ENCODE measurements around the gene SEMA5A.
A peak's percentile ranks its signal among the peaks of the same experiment; 100 is the strongest.

Gene SEMA5A

DNA sequence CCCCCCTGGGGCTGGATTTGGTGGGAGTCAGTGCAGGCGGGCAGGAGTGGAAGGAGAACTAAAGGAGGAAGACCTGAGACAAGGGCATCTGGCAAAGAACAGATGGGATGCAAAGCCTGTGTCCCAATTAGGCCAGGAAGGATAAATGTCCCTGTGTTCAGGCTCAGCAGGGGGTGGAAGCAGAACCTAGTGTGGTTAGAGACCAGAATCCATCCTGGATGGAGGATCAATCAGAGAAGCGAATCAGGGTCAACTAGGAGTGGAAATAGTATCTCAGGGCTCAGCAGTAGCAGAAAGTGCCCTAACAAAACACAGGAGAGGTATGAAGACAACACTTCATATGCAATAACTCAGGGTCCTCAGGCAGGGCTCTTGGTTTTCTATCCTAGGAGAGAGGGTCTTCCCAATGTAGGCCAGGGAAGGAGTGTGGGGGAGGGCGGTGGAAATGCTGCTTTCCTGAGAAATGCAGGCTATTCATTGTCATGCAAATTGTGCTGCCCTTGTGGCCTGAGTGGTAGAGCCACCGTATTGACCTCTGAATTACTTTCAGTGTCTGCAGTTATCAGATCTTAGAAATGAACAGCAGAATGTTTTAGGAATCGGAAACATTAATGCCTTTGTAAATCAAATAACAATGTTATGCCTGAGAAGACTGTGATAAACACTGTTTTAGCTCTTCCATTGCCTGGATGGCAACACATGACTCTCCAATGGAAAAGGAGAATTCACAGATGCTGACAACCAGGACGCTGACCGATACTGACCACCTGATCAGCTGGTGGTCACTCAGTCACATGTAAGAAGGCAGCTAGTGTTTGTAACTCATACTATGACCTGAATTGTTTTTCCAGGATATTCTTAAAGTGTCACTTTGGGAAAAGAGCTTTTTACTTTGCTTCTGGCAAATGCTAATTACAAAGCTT lies 323.6 kb downstream of the SEMA5A start:
- DNase-seq (ENCODE audit: low read depth, low spot score): peak; percentile 63

DNA sequence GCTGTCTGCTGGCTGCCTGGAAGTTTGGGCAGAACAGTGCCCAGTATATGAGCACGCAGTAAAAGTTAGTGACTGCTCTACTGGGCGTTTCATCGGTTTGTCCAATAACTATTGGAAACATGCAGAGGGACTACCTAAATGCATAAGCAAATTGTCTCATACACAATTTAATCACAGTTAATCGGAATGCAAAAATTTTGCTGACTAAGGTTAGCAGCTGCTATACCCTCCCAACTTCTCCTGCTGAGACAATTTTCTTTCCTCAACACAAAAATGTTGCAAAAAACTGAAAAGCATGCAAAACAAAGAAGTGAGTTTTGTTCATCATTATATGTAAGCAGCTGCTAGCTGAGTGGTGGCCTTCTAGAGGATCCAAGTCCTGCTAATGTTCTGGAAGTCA lies 327.5 kb downstream of the SEMA5A start:
- no peak for DNase-seq (ENCODE audit: low read depth, low spot score)

GRCh38 chr5:9212605-9213004 lies 333.3 kb downstream of the SEMA5A start:
- DNase-seq (ENCODE audit: low read depth, low spot score): no peak

DNA sequence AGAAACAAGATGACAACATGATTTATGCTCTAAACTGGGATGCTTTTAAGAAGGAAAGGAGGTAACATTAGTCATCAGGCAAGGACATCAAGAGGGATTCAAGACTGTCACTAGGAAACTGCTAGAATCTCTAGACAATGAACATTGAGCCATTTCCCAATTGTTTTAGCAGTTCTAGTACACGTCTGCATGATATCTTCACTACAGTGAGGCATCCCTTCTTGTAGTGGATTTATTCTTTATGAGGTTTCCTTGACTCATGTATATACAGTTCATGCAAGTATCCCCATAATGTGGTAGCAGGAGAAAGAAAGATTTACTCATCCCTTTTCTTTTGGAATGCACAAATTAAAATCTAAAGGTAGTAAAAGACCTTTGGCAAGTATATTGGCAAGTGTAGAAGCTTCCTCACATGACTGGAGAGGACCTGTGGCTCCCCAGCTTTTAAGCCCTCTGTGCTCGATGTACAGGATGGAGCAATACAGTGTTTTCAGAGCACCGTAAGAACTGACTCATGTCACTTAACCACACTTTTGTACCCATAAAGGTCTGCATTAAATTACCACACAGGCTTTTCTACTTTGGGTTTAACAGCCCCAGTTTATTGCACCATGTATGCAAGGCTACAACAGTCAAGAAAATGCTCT lies 335.9 kb downstream of the SEMA5A start:
- DNase-seq (ENCODE audit: low read depth, low spot score): no peak

- DNase-seq (ENCODE audit: low read depth, low spot score): no peak
Measured at GRCh38 chr5:9207817-9208418, 338.0 kb downstream of the SEMA5A start.

GRCh38 chr5:9202636-9203035 lies 343.2 kb downstream of the SEMA5A start:
- DNase-seq (ENCODE audit: low read depth, low spot score): no peak

GRCh38 chr5:9201761-9202160 lies 344.1 kb downstream of the SEMA5A start:
- no peak for DNase-seq (ENCODE audit: low read depth, low spot score)

GRCh38 chr5:9201011-9201410 lies 344.9 kb downstream of the SEMA5A start:
- DNase-seq (ENCODE audit: low read depth, low spot score): no peak

- no peak for DNase-seq (ENCODE audit: low read depth, low spot score)
Measured at GRCh38 chr5:9198394-9198793, 347.5 kb downstream of the SEMA5A start.

GRCh38 chr5:9197881-9198260 lies 348.0 kb downstream of the SEMA5A start:
- no peak for DNase-seq (ENCODE audit: low read depth, low spot score)

DNA sequence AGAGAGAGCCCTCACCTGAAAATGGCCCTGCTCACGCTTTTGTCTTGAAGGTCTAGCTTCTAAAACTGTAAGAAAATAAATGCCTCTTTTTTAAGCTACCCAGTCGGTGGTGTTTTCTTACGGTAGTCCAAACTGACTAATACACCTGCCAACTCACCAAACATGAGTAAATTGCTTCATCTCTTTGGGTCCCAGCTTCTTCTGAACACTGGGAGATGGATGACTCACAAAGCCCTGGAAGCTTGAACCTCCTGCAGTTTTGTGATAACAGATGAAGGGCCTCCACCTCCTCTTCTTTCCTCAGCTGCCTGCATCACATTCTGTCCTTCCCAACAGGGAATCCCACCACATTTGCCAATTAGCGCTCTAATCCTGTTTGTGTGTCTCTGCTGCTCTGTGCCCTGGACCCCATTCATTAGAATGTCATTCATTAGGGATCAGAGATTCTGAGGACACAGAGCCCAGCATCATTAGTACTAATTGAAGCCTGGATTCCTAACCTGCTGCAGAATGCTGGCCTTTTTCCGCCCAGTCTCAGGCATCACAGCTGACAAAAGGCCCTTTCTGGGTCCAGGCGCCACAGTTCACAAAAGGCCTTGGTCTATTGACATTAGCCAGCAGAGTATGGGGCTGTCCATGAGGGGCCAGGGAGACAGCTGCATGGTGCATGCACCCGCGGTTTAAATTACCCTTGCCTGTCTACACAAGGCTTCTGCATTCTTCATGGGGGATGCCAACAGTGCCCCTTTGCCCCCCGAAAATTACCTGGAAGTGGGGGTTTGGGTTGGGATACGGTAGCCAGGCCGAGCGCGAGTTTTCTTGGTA lies 349.3 kb downstream of the SEMA5A start:
- no peak for DNase-seq (ENCODE audit: low read depth, low spot score)

DNA sequence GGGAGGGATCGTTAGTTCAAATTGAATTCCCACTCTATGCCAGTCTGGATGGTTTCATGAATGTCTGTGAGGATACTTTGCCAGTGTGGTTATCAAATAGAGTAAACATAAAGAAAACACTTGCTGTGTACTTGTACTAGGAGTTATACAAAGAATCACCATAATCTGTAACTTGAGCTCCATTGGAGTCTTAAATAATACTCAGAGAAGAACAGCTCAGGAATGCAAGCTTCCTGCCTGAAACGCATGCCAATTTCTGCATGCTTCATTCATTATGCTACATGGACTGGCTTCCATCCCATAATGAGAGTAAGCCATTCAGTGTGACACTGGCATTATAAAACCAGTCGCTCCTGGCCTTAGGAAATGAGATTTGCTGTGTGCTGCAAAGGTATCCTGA lies 351.4 kb downstream of the SEMA5A start:
- DNase-seq (ENCODE audit: low read depth, low spot score): no peak

GRCh38 chr5:9192266-9192665 lies 353.6 kb downstream of the SEMA5A start:
- DNase-seq (ENCODE audit: low read depth, low spot score): no peak

GRCh38 chr5:9189681-9190080 lies 356.2 kb downstream of the SEMA5A start:
- no peak for DNase-seq (ENCODE audit: low read depth, low spot score)

DNA sequence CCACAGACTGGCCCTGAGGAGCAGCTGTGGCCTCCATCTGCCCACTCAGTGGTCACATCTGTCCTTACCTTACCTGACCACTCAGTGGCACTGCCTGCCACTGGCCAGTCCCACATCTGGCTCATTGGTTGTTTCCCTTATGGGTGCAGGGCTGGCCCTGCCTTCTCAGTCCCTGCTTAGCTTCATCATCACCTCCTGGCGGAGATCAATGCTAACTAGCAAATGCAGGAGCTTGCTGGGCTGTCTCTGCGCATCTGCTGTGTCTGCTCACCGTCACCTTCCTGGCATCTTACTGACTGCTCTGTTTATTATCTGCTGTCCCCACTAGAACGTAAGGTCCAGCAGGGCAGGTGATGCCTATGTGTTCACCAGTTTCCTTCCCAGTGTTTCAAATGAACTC lies 356.9 kb downstream of the SEMA5A start:
- DNase-seq (ENCODE audit: low read depth, low spot score): no peak

DNA sequence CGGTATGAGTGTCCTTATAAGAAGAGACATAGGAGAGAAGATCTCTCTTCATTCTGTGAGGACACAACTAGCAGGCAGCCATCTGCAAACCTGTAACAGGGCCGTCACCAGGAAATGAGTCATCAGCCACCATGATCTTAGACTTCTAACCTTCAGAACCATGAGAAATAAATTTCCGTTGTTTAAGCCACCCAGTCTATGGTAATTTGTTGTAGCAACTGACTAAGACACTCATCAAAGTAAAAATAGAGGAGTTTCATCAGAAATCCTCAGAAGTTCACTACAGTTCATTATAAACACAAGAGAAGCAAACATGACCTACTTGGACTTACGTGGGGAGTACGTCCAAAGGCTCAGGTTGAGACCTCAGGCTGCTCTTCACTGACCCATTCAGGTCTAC lies 357.7 kb downstream of the SEMA5A start:
- no peak for DNase-seq (ENCODE audit: low read depth, low spot score)

- no peak for DNase-seq (ENCODE audit: low read depth, low spot score)
Measured at GRCh38 chr5:9187614-9188013, 358.3 kb downstream of the SEMA5A start.

DNA sequence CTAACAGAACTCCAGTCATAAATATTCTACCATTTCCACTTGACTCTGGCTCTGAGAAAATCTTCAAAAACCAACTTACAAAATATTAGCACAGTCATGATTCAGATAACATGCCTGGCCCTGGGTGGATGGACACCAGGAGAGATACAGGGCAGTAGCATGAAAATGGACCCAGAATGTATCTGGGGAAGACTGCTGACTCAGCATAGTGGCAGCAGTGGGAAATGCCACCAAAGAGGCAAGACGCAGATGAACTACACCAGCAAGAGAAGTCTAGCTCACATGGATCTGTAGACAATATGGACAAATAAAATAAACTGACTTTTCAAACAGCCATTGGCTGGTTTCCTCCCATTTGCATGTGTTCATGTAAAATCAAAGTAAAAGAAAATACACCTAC lies 359.8 kb downstream of the SEMA5A start:
- DNase-seq (ENCODE audit: low read depth, low spot score): no peak

DNA sequence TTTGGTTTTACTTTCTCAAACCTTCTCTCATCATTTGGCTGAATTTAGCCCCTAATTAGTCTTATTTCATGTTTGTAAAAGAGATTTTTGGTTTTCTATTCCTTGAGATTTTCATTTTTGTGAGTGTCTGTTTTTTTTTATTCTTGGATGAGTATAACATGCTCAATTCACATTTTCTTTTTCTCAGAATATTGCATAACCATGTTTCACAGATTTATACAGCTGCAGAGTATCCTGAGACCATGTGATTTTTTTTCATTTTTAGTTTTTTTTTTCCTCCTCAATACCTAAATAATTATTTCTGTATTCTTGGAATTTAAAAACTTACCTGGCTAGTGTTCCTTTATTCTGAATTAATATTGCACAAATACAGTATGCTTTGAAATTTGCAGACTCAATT lies 361.9 kb downstream of the SEMA5A start:
- DNase-seq (ENCODE audit: low read depth, low spot score): no peak

- DNase-seq (ENCODE audit: low read depth, low spot score): no peak
Measured at GRCh38 chr5:9182899-9183695, 362.8 kb downstream of the SEMA5A start.

DNA sequence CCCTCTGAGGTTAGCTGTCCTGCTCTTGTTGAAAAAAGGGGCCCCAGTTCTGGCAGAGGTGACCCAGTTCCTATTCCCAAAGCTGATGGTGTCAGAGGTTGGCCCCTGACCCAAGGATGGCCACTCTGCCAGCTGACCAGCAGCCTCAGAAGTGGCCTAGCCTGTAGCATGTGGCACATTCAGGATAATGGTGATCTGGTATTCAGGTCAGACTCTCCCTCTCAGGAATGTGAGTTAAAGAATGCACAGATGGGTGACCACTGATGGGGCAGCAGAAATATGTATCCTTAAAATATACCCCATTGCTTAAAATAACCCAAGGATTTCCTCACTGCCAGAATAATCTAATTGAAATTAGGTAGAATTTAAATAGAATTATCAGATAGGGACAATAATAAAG lies 369.2 kb downstream of the SEMA5A start:
- DNase-seq (ENCODE audit: low read depth, low spot score): no peak
